Ovary (tissue), 3 donors: ENCODE results near the gene EFHD1.

Experiments used
- CTCF ChIP-seq, 3 donors: fragments of 450-650 bp in 2 of 3; fragments of 200-600 bp in 1 of 3; IDR thresholded peaks; one replicate each; pipeline versions ENCODE4 v1.5.1 to v1.8.0; 2016 to 2022; ENCODE audit warnings: antibody characterized with exemption in 3 of 3, mild to moderate bottlenecking in 1 of 3
- POLR2A ChIP-seq: fragments of 450-650 bp; IDR thresholded peaks from one replicate; pipeline ENCODE4 v1.6.1; 2017; ENCODE audit warnings: antibody characterized with exemption, mild to moderate bottlenecking, moderate library complexity
- donor health status: DM: no; HTN: no; CAD: no.

GRCh38 chr2:232607011-232607410 is 26.4 kb upstream of the EFHD1 start:
- TF ChIP-seq CTCF (IDR thresholded peaks at IDR 0.05) = no peak
- no peak for TF ChIP-seq POLR2A
